GM23248 (cell line): ENCODE measurements around the gene CSTF1.

Source experiments
- EZH2 ChIP-seq: fragments of 200-600 bp; sonication (generic); IDR thresholded peaks from 2 replicates; pipeline ENCODE4 v1.6.1; 2018; ENCODE audit warnings: antibody characterized with exemption, mild to moderate bottlenecking; ENCODE audit not compliant: insufficient read depth, poor library complexity, severe bottlenecking
- EZH2phosphoT487 ChIP-seq: fragments of 200-600 bp; sonication (generic); IDR thresholded peaks from 2 replicates; pipeline ENCODE4 v1.6.1; 2018; ENCODE audit warnings: antibody characterized with exemption, moderate library complexity, mild to moderate bottlenecking, low read depth; ENCODE audit not compliant: insufficient read depth

- TF ChIP-seq EZH2: no peak
- TF ChIP-seq EZH2phosphoT487: no peak
Observed at GRCh38 chr20:56353356-56353755, 39.1 kb upstream of the CSTF1 start.
